SK-N-SH (cell line): Measurements from ENCODE around the gene NFIX. TPM values are rescaled to one million over a fixed set of nuclear protein-coding genes. Genes with fewer than 3 reads are reported as not detected.

Experiments used
- CTCF ChIA-PET: fragments of 300-600, 350-600 bp; formaldehyde crosslinking; extraction: SDS; loops from one replicate; lab custom pipeline; 2021; lab: Yijun Ruan, JAX
- POLR2A ChIA-PET: fragments of 350-600 bp; sonication (Branson Sonifier 250); formaldehyde crosslinking; extraction: SDS; loops from one replicate; lab custom pipeline; 2020; ENCODE audit warnings: antibody characterized with exemption, inconsistent platforms; lab: Yijun Ruan, JAX
- DNase-seq: peaks from one replicate; pipeline ENCODE4 v3.0.0; 2012
- H2AFZ ChIP-seq: fragments of 200-600 bp; sonication (generic); 2 replicates; pipeline ENCODE4 v1.8.1; 2016; ENCODE audit warnings: antibody characterized with exemption, mild to moderate bottlenecking, low read depth
- H3F3A ChIP-seq: fragments of 200-600 bp; sonication (generic); replicated peaks from 2 replicates; pipeline ENCODE3; 2016; ENCODE audit warnings: antibody characterized with exemption, mild to moderate bottlenecking; ENCODE audit not compliant: insufficient read depth
- H3K27ac ChIP-seq, 2 experiments: fragments of 200-500 bp in 1 of 2; fragments of 200-600 bp in 1 of 2; sonication (Bioruptor generic) in 1 of 2; sonication (generic), shearing (Covaris generic) in 1 of 2; 2 replicates each; pipeline versions ENCODE4 v1.5.1 to v1.6.1; 2014 to 2016; ENCODE audit warnings: low read depth in 2 of 2, inconsistent platforms in 1 of 2, low read length in 1 of 2, mild to moderate bottlenecking in 1 of 2, mixed read lengths in 1 of 2
- H3K27me3 ChIP-seq: fragments of 200-600 bp; sonication (generic), shearing (Covaris generic); 2 replicates; pipeline ENCODE4 v1.6.1; 2016; ENCODE audit warnings: mixed run types; ENCODE audit not compliant: insufficient read depth
- H3K36me3 ChIP-seq, 2 experiments: fragments of 200-500 bp in 1 of 2; fragments of 200-600 bp in 1 of 2; sonication (Bioruptor generic) in 1 of 2; sonication (generic) in 1 of 2; replicated peaks in 1 of 2; 2 replicates each; pipeline versions ENCODE3 to v1.5.1; 2014 to 2016; ENCODE audit warnings: low read length in 1 of 2, mild to moderate bottlenecking in 1 of 2; ENCODE audit not compliant: insufficient read depth in 2 of 2, control insufficient read depth in 1 of 2
- H3K4me1 ChIP-seq, 2 experiments: fragments of 200-500 bp in 1 of 2; fragments of 200-600 bp in 1 of 2; sonication (Bioruptor generic) in 1 of 2; sonication (generic), shearing (Covaris generic) in 1 of 2; 2 replicates each; pipeline versions ENCODE4 v1.5.1 to v1.6.1; 2014 to 2016; ENCODE audit warnings: low read depth in 1 of 2, low read length in 1 of 2, mixed run types in 1 of 2; ENCODE audit not compliant: insufficient read depth in 2 of 2, control insufficient read depth in 1 of 2
- H3K4me2 ChIP-seq: fragments of 200-600 bp; sonication (generic), shearing (Covaris generic); 2 replicates; pipeline ENCODE4 v1.6.1; 2017; ENCODE audit warnings: mixed run types
- H3K4me3 ChIP-seq, 2 experiments: fragments of 200-500 bp in 1 of 2; fragments of 200-600 bp in 1 of 2; sonication (Bioruptor generic) in 1 of 2; sonication (generic), shearing (Covaris generic) in 1 of 2; 2 replicates each; pipeline versions ENCODE4 v1.5.1 to v1.8.1; 2014 to 2016; ENCODE audit warnings: low read depth in 2 of 2, inconsistent platforms in 1 of 2, low read length in 1 of 2, mild to moderate bottlenecking in 1 of 2, mixed read lengths in 1 of 2, moderate library complexity in 1 of 2
- H3K79me2 ChIP-seq: fragments of 200-600 bp; sonication (generic); 2 replicates; pipeline ENCODE4 v1.8.1; 2017; ENCODE audit warnings: mild to moderate bottlenecking; ENCODE audit not compliant: insufficient read depth
- H3K9ac ChIP-seq: fragments of 200-600 bp; sonication (generic); 2 replicates; pipeline ENCODE4 v1.6.1; 2017; ENCODE audit warnings: mixed run types
- H3K9me2 ChIP-seq: fragments of 200-600 bp; sonication (generic); 2 replicates; pipeline ENCODE4 v1.6.1; 2017; ENCODE audit warnings: mixed run types
- H3K9me3 ChIP-seq: fragments of 200-600 bp; sonication (generic); 2 replicates; pipeline ENCODE4 v1.6.1; 2017; ENCODE audit warnings: mixed run types, mild to moderate bottlenecking, moderate library complexity
- H4K20me1 ChIP-seq: fragments of 200-600 bp; sonication (generic); 2 replicates; pipeline ENCODE4 v1.6.1; 2017; ENCODE audit warnings: mild to moderate bottlenecking, mixed run types; ENCODE audit not compliant: insufficient read depth
- CTCF ChIP-seq: fragments of 200-600 bp; sonication (generic); IDR thresholded peaks from 2 replicates; pipeline ENCODE4 v1.6.1; 2017; ENCODE audit warnings: antibody characterized with exemption, mild to moderate bottlenecking, moderate library complexity
- EZH2phosphoT487 ChIP-seq: fragments of 200-600 bp; sonication (generic); IDR thresholded peaks from 2 replicates; pipeline ENCODE4 v1.6.1; 2017; ENCODE audit warnings: low read depth, mixed run types, mild to moderate bottlenecking, antibody characterized with exemption, moderate library complexity, borderline replicate concordance
- FOXM1 ChIP-seq: IDR thresholded peaks from 2 replicates; pipeline ENCODE4 v1.4.0; 2012; ENCODE audit warnings: low read depth, mild to moderate bottlenecking
- JUND ChIP-seq: IDR thresholded peaks from 2 replicates; pipeline ENCODE4 v1.4.0; 2012
- POLR2AphosphoS5 ChIP-seq: IDR thresholded peaks from 2 replicates; pipeline ENCODE4 v1.6.1; 2012; ENCODE audit warnings: low read depth, low read length
- RAD21 ChIP-seq: IDR thresholded peaks from 2 replicates; pipeline ENCODE4 v1.6.1; 2012; ENCODE audit warnings: mild to moderate bottlenecking, low read length
- RCOR1 ChIP-seq: fragments of 150-350 bp; IDR thresholded peaks from 2 replicates; pipeline ENCODE4 v1.6.1; 2017; ENCODE audit warnings: antibody characterized with exemption, low read length
- RFX5 ChIP-seq: IDR thresholded peaks from 2 replicates; pipeline ENCODE4 v1.6.1; 2012; ENCODE audit warnings: mild to moderate bottlenecking, improper control_type of control experiment, low read length
- RXRA ChIP-seq: IDR thresholded peaks from 2 replicates; pipeline ENCODE4 v1.4.0; 2012; ENCODE audit warnings: low read depth, mild to moderate bottlenecking, borderline replicate concordance
- SMC3 ChIP-seq: IDR thresholded peaks from 2 replicates; pipeline ENCODE4 v1.6.1; 2012; ENCODE audit warnings: low read depth, low read length, improper control_type of control experiment
- TAF1 ChIP-seq: IDR thresholded peaks from 2 replicates; pipeline ENCODE4 v1.6.1; 2012; ENCODE audit warnings: low read depth, mild to moderate bottlenecking, low read length, moderate library complexity, borderline replicate concordance
- TEAD4 ChIP-seq: IDR thresholded peaks from 2 replicates; pipeline ENCODE4 v1.4.0; 2012; ENCODE audit warnings: mild to moderate bottlenecking, borderline replicate concordance; ENCODE audit not compliant: insufficient read depth
- USF1 ChIP-seq: IDR thresholded peaks from 2 replicates; pipeline ENCODE4 v1.4.0; 2012; ENCODE audit warnings: low read depth, borderline replicate concordance
- YY1 ChIP-seq: IDR thresholded peaks from 2 replicates; pipeline ENCODE4 v1.4.0; 2012; ENCODE audit warnings: low read depth, mild to moderate bottlenecking
- WGBS: methylation state at CpG from one replicate; pipeline ENCODE4 v1.1.6; 2017; ENCODE audit warnings: low lambda C conversion rate; 5-methylcytosine and 5-hydroxymethylcytosine counted together
- polyA plus RNA-seq, 3 experiments: library from polyadenylated mRNA; depleted of rRNA; stranded (reverse); fragments of >200 nt; gene quantifications; 2 replicates each; pipeline ENCODE4 v1.2.3, GENCODE V29; 2012
- TF ChIP-seq, protein P1 (sequence below): IDR thresholded peaks from 2 replicates; pipeline ENCODE4; 2012

Gene NFIX
- polyA plus RNA-seq, 1 of the 3 experiments (the other 2 are of a cell fraction): 14.8 TPM

- POLR2A ChIA-PET: interaction anchor here (1.0 kb wide), 3 partner anchors 75 to 78 kb away, joined by 3 to 6 read pairs (median 3); no protein-coding TSS in a partner anchor
- H4K20me1 ChIP-seq: no peaks in the 10 kb centered on the region
These were observed 12.2 kb upstream of the NFIX start for GRCh38 chr19:12983091-12983490.

More at GRCh38 chr19:12983091-12983490, 12.2 kb upstream of the NFIX start:
- Histone ChIP-seq H3K4me1 (peaks cover 0 to 8% of the 10 kb centered on the region in 2 experiments; a peak in 1 of 4 replicates), H3K36me3 (no peaks in the 10 kb centered on the region), H3K9me2 (no peaks in the 10 kb centered on the region), H3K4me2 (peak overlapping the region; percentile 66), H3F3A (no peaks in the 10 kb centered on the region), H3K27me3 (no peaks in the 10 kb centered on the region), H3K27ac (peak overlapping the region in 1 of 2 experiments; percentile 2; a peak in 1 of 4 replicates), H3K4me3 (peak overlapping the region; percentile 34 to 39), H3K9ac (peak overlapping the region; percentile 67), H2AFZ (peak overlapping the region; percentile 83; the same call in 1 of the 2 replicates), H3K9me3 (no peaks in the 10 kb centered on the region), H3K79me2 (no peaks in the 10 kb centered on the region)
- no peak for DNase-seq
- WGBS: 66% methylated on average over 10 of the region's 10 CpGs
- CTCF ChIA-PET: interaction anchor here (0.9 to 24.6 kb wide), 17 partner anchors 11 to 279 kb away, joined by 3 to 603 read pairs (median 9); partner anchors contain the start of gene NFIX
- TF ChIP-seq POLR2AphosphoS5 (no peak), YY1 (no peak), CTCF (no peak), EZH2phosphoT487 (no peak), FOXM1 (no peak), JUND (no peak), TEAD4 (no peak), RXRA (no peak), RCOR1 (no peak), RAD21 (no peak), RFX5 (no peak), USF1 (no peak), TAF1 (no peak), SMC3 (no peak)
- TF ChIP-seq, protein P1, sequence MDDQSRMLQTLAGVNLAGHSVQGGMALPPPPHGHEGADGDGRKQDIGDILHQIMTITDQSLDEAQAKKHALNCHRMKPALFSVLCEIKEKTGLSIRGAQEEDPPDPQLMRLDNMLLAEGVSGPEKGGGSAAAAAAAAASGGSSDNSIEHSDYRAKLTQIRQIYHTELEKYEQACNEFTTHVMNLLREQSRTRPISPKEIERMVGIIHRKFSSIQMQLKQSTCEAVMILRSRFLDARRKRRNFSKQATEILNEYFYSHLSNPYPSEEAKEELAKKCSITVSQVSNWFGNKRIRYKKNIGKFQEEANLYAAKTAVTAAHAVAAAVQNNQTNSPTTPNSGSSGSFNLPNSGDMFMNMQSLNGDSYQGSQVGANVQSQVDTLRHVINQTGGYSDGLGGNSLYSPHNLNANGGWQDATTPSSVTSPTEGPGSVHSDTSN: no peak
